IPS DF 4.7 (cell line): Measurements from ENCODE around the gene VEGFA.

Experiments used
- DNase-seq: peaks from one replicate; pipeline ENCODE4 v3.0.0-alpha.2; 2013; ENCODE audit warnings: low spot score; ENCODE audit errors: extremely low read depth

The VEGFA gene

GRCh38 chr6:43759136-43759906 is 10.7 kb upstream of the VEGFA start:
- DNase-seq: no peak

- no peak for DNase-seq
These were observed 10.2 kb upstream of the VEGFA start for GRCh38 chr6:43759907-43760206.

- DNase-seq: no peak
These were observed 9.5 kb upstream of the VEGFA start for GRCh38 chr6:43760210-43761168.

- DNase-seq: no peak
These were observed 8.2 kb upstream of the VEGFA start for GRCh38 chr6:43761666-43762409.

GRCh38 chr6:43762410-43762768 is 7.6 kb upstream of the VEGFA start:
- DNase-seq: no peak

- DNase-seq: no peak
These were observed 6.9 kb upstream of the VEGFA start for GRCh38 chr6:43762966-43763695.

- no peak for DNase-seq
These were observed 6.0 kb upstream of the VEGFA start for GRCh38 chr6:43763812-43764522.

GRCh38 chr6:43764772-43765171 is 5.2 kb upstream of the VEGFA start:
- no peak for DNase-seq

GRCh38 chr6:43765776-43766499 is 4.1 kb upstream of the VEGFA start:
- DNase-seq: no peak

- no peak for DNase-seq
These were observed 3.5 kb upstream of the VEGFA start for GRCh38 chr6:43766500-43766853.

GRCh38 chr6:43766964-43767461 is 3.0 kb upstream of the VEGFA start:
- DNase-seq: no peak

- DNase-seq: no peak
These were observed 2.2 kb upstream of the VEGFA start for GRCh38 chr6:43767553-43768505.

- DNase-seq: no peak
These were observed 1.5 kb upstream of the VEGFA start for GRCh38 chr6:43768506-43768860.

GRCh38 chr6:43768983-43769525 is 957 bp upstream of the VEGFA start:
- DNase-seq: no peak

GRCh38 chr6:43770372-43771209 is 580 bp downstream of the VEGFA start:
- DNase-seq: no peak

- no peak for DNase-seq
These were observed 1.3 kb downstream of the VEGFA start for GRCh38 chr6:43771210-43771857.
